K562 (cell line): ENCODE data around the gene BORCS8. TPM values are rescaled to one million over a fixed set of nuclear protein-coding genes. Genes with fewer than 3 reads are reported as not detected.
A peak's percentile ranks its signal among the peaks of the same experiment; 100 is the strongest.

Experiments used
- CREM ChIP-seq: IDR thresholded peaks from 2 replicates; pipeline ENCODE4 v1.6.1; 2014; ENCODE audit warnings: antibody characterized with exemption, low read depth
- MIER1 ChIP-seq: fragments of 450-650 bp; IDR thresholded peaks from 2 replicates; pipeline ENCODE4 v1.6.1; 2016; ENCODE audit warnings: antibody characterized with exemption, mild to moderate bottlenecking, low read depth
- RBFOX2 ChIP-seq: fragments of 200-400 bp; formaldehyde crosslinking; IDR thresholded peaks from 2 replicates; pipeline ENCODE4 v1.6.1; 2017; ENCODE audit warnings: low read depth, mild to moderate bottlenecking, low read length, moderate library complexity
- REST ChIP-seq, 2 experiments: fragments of 450-650 bp; formaldehyde crosslinking in 1 of 2; IDR thresholded peaks; 2 replicates each; pipeline versions ENCODE4 v1.4.0 to v1.6.1; 2014 to 2020; ENCODE audit warnings: mild to moderate bottlenecking in 2 of 2, borderline replicate concordance in 1 of 2, low read depth in 1 of 2
- ZBTB34 ChIP-seq: fragments of 250-450 bp; sonication (Bioruptor Pico); IDR thresholded peaks from 2 replicates; pipeline ENCODE4 v1.8.0; 2021; ENCODE audit warnings: mild to moderate bottlenecking, moderate library complexity
- ZHX1 ChIP-seq: fragments of 150-350 bp; conservative IDR thresholded peaks from 2 replicates; pipeline ENCODE4 v1.6.1; 2014; ENCODE audit warnings: low read length
- ZNF609 ChIP-seq: sonication (generic); formaldehyde crosslinking; IDR thresholded peaks from 2 replicates; pipeline ENCODE4 v1.8.1; 2023; ENCODE audit warnings: missing genetic modification reagents, mild to moderate bottlenecking, borderline replicate concordance
- ZNF696 ChIP-seq: fragments of 250-450 bp; sonication (Bioruptor Pico); conservative IDR thresholded peaks from 2 replicates; pipeline ENCODE4 v1.4.0; 2020; ENCODE audit warnings: mild to moderate bottlenecking, moderate library complexity
- polyA plus RNA-seq, 8 experiments: library from polyadenylated mRNA; depleted of rRNA in 4 of 8; stranded (reverse) in 5 of 8; unstranded in 3 of 8; fragments of >200 nt; fragmentation: Nextera tagmentation in 2 of 8; fragmentation: Illumina TruSeq in 1 of 8; extraction: Ambion mirVana in 2 of 8; extraction: Trizol in 1 of 8; gene quantifications; 2 replicates each; pipeline versions ENCODE4 v1.2.1 to v1.2.3, GENCODE V29; 2011 to 2014; ENCODE audit warnings: inconsistent platforms in 1 of 8, missing spikeins in 1 of 8
- total RNA-seq, 7 experiments: library from RNA; depleted of rRNA in 6 of 7; stranded (reverse); fragments of >200 nt in 6 of 7; fragmentation: Illumina TruSeq in 2 of 7; extraction: Trizol in 2 of 7; gene quantifications; 2 replicates each; pipeline versions ENCODE4 v1.2.1 to v1.2.3, GENCODE V29; 2011 to 2021; ENCODE audit warnings: low replicate concordance in 1 of 7

The BORCS8 gene
- total and polyA plus RNA-seq, 9 of the 15 experiments (the other 6 are each of a cell fraction or from before 2014, with no cell fraction given), result 4.6 to 33.6 (median 16.3) TPM

GRCh38 chr19:19192078-19192882 lies at the start of gene BORCS8, which contains the start of gene RFXANK (continued):
- TF ChIP-seq REST (IDR thresholded peaks at IDR 0.05; ENCODE audit: borderline replicate concordance) (no peak), REST (CRISPR knock-in tag; IDR thresholded peaks at IDR 0.05; ENCODE audit: low read depth) (peak; percentile 52; the same call in 1 of the 2 replicates), ZNF696 (no peak), ZNF609 (CRISPR knock-in tag) (0 out of 2 replicates have a peak, but pooled peaks have one; percentile 59), MIER1 (peak; percentile 76), CREM (peak; percentile 77; the same call in 1 of the 2 replicates), ZBTB34 (CRISPR knock-in tag) (no peak), ZHX1 (0 out of 2 replicates have a peak, but pooled peaks have one; percentile 10), RBFOX2 (peak; percentile 88)
